ENCODE data around the gene SPNS2.

The SPNS2 gene

DNA sequence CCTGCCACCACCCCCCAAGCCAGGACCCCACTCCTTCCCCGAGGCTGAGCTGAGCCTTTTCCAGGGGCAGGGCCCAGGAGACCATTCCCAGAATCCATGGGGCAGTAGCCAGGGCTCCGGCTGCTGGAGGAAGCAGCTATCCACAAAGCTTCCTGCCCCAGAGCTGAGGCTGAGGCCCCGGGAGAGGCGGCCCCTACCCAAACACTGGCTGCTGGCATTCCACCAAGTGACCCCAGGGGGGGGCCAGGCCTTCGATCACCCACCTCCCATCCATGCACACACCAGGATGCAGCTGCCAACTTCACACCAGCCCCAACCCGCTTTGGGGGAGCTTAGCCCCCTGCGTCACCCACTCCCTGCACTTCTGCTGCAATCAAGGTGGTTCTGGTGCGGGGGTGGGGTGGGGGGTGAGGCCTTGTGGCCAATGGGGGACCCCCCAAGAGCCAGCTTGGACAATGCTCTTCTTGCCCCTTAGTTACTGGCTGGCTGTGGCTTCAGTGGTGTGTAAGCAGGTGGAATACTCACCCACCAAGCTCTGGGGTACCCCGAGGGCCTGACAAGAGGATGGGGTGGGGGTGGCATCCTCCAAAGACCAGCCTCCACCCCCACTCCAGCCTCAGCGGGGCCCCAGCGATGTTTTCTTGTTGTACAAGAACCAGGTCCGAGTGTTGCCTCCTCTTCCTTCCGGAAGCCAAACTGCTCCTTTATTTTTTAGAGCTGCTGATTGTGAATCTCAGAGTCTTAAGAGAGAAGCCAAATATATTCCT is 39.7 kb downstream of the SPNS2 start:
- DNase-seq: no peak

DNA sequence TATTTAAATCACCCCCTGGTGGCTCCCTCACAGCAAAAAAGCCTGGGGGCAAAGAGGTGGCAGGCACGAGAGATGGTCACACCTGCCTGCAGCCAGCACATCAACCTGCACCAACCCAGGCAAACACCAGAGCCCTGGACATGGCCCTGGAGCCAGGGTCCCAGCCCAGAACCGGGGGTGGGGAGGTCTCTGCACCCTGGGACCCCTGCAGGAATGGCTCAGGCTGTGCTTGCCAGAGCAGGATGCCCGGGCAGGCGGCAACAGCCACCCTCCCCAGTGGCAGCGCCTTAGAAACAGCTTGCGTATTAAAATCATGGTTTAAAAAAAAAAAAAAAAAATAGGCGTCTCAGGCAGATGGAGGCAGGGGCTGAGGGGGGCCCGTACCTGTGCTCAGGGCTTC is 40.3 kb downstream of the SPNS2 start:
- no peak for DNase-seq

DNA sequence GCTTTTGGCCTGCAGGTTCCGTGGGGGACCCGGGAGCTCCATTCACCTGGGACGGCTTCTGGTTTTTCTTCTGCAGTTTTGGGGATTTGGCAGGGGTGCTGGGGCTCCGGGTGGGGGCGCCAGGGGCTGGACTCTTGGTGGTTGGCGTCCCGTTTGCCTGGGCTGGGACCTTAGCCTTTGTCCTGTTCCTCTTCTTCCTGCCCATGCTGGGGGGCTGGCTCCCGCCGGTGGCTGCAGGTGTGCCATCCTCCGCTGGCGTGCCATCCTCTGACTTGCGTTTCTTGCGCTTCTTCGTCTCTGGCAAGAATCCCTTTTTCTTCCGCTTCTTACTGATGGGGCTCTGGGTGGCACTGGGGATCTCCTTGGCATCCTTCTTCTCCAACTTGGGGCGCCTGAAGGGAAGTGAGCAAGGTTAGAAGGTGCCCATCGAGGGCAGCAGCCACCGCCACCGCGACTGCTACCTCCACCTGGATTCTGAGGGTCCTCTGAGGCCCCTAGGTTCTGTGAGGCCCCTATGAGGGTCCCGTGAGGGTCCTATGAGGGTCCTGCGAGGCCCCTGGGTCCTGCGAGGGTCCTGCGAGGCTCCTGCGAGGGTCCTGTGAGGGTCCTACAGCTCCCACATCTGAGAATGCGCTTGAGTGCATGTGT is 41.0 kb downstream of the SPNS2 start:
- no peak for DNase-seq

DNA sequence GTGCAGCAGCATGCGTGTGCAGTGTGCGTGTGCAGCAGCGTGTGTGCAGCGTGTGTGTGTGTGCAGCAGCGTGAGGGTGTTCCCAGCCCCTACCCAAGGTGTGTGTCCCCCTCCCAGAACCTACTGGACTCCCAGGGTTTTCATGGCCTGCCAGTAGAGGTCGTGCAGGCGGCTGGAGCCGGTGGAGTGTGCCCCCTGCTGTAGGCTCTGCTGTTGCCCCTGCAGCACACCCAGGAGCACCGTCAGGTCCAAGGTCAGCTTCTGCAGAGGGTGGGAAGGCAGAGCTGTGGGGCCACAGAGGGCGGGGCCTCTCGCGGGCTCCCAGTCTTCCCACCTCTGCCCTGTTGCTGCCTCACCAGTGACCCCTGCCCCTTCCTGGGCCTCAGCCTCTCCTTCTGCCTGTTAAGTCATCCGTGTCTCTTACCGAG is 41.6 kb downstream of the SPNS2 start:
- DNase-seq: no peak

DNA sequence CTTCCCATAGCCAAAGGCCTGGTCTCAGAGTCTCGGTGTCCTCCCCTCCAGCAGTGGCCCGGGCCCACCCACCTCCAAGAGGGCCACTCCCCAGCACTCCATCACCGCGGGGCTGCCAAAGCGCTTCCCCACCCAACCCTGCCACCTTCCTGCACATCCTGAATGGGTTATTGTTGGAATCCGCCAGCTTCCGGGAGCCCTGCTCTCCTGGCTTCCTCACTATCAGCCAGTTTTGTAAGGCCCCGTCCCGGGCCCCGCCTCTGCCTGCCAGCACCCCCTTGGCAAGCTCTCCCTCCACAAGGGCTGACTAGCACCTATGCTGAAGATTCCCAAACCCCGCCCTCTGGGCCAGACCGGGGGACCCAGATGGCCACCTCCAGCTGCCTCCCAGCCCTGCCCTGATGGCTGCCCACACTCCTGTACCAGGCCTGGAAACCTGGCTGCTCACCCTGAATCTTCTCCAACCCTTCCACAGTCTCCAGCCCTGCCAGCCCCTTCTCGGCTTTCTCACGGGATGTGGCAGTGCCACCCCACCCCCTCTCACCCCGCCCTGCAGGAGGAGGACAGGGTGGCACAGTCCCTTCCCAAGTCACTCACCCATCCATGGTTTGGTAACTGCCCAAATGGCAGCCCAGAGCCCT is 42.1 kb downstream of the SPNS2 start:
- no peak for DNase-seq

DNA sequence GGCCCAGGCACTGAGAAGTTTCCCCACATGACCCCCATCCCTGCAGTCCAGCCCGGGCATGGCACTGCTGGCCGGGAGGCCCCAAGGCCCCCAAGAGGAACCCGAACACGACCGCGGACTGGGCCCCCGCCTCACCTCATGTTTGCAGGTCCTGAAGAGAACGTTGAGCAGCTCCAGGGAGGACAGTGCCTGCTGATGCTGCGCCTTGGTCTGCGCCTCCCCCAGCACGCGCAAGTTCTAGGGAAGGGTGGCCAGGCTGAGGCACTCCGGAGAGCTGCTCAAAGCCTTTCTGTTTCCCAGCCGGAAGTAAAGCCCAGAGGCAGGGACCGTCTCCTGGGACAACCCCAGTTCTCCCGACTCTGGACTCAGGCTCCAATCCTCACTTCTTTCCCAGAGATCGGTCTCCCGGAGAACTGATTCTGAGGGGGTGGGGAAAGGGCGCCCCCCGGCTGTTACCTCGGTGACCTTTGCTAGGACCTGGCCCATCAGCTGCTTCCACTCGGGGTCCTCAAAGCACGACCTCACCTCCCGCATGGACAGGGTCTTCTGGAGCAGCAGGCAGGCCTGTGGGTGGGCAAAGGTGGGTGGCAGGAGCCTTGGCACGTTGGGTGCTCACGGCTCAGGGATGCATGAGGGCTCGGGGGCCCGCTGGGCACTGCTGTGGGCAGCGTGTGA is 42.8 kb downstream of the SPNS2 start:
- no peak for DNase-seq

DNA sequence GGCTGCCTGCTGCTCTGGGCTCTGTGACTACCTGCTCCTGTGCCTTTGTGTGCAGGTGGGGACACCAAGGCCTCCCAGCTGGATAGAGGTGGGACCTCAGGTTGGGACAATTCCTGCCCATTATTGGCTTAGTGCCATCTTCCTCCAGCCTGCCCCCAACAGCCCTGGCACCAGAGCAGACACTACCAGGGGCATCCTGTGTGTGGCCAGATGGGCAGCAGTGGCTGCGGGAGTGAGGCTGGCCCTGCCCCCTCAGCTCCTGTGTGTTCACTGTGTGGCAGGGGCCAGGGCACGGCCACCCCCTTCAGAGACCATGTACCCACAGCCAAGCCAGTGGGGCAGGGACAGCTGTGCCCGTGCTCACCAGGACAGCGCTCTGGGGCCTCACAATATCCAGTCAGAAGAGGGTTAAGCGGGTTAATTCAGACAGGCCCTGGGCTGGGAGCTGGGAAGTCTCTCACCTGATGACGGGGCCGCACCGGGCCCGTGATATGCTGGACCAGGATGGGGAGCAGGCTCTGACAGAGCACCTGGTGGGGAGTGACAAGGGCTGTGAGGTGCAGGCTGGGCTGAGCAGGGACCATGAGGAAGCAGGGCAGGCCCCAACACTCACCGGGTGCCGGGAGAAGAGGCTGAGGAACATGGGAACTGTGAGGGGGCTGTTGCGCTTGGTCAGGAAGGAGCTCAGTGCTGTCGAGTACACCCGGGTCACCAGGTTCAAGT is 43.5 kb downstream of the SPNS2 start:
- DNase-seq: no peak

DNA sequence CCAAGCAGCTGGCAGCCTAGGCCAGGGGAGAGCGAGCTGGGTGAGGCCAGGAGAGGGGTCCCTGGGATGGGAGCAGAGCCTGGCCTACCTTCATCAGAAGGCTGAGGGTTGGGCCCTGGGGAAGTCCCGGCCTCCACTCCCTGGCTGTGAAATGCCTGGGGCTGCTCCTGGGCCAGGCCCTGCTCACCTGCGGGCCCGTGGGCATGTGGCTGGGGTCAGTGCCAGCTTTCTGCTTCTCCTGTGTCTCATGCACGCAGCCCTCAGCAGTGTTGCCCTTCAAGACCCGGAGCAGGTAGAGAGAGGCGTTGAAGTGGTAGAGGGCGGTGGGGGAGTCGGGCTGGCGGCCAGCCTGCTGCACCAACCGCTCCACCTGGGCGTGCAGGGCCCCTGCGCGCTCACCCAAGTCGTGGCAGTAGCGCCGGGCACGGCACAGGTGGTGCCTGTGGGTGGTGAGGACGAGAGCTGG is 44.1 kb downstream of the SPNS2 start:
- no peak for DNase-seq

DNA sequence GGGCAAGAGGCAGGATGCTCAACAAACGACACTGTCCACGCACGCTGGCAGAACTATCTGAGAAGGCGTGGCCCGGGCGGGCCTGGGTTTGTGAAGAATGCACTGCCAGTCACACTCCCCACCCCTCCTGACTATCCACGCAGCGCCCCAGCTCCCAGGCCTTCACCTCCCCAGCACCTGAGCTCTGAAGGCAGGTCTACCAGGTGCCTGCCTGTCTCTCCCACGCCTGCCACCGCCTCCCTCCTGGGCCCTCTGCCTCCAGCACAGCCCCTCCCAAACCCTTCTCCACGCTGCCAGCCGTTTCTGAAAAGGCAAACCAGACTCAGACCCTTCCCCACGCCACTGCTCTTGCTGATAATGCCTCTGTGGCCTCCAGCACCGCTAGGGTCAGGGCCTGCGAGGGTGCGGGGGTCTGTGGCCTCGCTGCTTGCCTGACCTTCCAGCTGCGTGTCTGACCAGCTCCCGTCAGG is 44.9 kb downstream of the SPNS2 start:
- DNase-seq: no peak

DNA sequence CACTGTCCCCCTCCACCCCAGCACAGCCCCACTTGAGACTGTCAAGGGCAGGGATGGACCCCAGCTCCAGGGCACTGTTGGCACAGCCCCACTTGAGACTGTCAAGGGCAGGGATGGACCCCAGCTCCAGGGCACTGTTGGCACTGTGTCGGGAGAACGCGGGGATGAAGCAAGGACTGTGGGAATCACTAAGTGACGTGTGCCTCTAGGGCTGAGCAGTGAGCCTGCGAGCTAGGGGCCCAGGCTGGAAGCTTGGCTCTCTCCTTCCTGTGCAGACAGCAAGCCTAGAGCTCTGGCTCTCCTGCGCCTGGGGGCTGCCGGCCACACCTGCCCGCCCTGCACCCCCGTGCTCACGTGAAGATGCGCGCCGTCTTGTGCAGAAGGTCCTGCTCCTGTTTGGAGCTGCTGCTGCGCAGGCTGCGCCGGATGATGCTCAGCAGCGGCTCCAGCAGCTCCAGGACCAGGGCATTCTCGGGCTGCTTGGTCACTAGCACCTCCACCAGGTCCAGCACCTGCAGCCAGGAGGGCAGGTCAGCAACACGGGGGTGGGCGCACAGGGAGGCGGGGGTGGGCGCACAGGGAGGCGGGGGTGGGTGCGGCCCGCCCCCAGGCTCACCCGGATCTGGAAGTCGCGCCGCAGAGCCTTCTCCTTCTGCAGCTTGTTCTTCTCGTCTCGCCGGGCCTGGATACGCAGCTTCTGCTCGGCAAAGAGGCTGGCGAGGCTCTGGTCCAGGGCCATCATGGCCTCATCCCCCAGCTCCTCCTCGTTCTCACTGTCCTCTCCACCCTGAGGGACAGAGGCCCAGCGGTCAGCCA is 45.7 kb downstream of the SPNS2 start:
- no peak for DNase-seq

DNA sequence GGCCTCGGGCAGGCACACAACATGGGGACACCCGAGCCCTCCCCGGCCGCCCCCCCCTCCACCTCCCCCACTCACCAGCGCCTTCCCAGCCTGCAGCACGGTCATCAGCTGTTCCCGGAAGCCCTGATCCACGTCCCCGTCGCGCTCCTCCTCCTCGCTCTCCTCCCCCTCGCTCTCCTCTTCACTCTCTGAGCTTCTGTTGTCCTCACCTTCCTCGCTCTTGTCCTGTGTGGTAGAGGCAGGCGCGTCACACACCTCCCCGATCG is 46.2 kb downstream of the SPNS2 start:
- no peak for DNase-seq

DNA sequence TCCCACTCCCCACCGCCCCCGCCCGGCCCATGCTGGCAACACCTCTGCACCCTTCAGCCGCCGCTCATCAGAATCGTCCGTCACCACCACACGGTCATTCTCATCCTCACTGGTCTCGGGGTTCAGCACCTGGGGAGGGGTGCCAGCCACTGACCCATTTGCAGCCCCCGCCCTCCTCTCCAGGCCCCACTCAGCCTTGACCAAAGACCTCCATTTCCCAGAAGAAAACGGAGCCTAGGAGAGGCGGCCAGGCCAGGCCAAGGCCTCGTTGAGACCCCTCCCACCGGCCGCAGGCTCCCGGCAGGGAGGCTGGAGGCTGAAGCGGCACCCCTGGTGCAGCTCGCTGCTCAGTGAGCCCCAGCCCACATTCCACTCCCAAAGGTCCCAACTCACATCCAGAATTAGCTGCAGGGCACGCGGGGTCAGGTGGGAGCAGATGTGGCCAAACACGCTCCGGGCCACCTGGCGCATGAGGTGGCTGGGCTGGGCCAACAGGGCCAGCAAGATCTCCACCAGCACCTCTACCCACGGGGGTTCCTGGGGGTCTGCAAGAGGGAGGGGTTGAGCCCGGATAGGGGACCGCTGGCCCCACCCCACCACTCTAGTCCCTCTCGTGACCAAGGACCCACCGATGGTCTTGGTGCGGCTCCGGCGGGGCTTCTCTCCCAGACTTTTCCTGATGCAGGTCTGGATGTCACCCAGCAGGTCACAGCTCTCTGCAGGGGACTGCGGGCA is 46.7 kb downstream of the SPNS2 start:
- DNase-seq: no peak

DNA sequence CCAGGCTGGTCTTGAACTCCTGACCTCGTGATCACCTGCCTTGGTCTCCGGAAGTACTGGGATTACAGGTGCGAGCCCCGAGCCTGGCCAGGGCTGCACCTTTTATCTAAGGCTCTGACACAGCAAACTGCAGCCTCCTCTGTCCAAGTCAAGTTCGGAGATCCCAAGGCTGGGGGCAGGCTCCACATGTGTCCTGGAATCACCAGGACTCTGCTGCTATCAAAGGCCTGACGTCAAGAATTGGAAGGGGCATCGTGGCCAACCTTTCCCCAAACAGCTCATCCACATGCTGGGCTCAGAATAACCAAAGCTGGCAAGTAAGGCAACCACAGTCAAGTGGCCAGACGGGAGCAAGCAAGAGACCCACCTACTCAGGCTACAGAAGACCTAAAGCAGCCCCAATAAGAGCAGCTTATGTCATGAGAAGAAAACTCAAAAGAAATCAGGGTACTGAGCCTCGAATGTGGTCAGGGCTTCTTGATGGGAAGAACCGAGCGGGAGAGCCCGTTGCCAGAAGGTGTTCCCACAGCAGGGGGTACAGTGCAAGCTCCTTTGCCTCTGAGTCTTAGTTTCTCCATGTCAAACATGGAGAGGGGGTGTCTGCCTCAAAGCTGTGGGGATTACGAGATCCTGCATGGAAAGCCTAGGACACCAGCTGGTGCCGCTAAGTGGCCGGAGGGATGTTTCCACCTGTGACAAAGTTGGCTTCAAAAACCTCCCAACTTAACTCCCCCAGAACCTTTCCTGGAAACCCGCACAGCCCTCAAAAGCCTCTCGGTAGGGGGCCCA is 48.6 kb downstream of the SPNS2 start:
- no peak for DNase-seq

DNA sequence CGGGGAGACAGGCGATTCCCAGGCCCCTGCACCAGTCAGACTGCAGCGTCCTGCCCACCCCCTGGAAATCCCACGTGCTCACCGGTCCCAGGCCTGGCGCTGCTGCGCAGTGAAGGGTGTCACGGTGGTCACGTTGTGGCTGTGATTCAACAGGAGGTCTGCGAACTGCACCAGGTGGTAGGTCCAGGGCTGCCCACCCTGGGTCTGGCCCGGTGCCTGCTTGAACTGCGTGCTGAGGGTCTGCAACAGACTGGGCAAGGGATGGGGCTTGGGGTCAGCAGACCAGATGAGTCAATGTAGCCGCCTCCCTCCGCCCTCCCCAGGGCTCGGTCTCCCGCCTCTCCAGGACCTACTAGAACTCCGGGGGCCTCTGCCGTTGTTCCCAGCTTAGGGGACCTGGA is 49.4 kb downstream of the SPNS2 start:
- no peak for DNase-seq

DNA sequence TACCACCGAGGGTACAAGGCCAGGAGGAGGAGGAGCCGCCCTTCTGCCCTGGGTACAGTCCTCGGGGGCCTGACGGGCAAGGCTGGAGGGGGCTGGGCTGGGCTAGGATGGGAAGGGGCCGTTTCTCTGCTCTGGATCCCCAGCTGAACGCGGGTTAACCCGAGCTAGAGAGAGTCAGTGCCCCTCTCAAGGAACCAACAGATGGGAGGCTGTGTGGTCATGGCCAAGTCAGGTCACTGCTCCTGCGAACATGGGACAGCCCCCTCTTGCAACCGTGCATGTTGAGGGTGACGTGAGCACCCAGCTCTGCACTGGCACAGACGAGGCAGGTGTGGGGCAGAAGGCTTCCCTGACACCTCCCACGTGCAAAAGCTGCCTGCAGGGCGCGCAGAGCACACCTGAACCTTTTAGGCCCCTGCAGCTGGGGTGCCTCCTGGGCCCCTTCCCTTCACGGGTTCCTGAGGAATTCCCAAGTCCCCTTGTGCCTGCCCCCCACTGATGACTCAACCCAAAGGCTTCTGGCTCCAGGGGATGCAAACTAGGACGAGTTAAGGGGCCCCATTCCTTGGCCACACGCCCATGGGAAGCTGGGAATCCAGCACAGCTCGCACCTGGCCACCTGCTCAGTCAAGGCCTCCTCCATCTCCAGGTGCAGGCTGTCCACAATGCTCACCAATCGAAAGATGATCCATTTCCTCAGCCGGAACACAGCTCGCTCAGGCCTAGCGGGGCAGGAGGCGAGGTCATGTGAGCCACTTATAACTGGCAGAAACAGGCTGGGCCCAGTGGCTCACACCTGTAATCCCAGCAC is 50.2 kb downstream of the SPNS2 start:
- DNase-seq: no peak

DNA sequence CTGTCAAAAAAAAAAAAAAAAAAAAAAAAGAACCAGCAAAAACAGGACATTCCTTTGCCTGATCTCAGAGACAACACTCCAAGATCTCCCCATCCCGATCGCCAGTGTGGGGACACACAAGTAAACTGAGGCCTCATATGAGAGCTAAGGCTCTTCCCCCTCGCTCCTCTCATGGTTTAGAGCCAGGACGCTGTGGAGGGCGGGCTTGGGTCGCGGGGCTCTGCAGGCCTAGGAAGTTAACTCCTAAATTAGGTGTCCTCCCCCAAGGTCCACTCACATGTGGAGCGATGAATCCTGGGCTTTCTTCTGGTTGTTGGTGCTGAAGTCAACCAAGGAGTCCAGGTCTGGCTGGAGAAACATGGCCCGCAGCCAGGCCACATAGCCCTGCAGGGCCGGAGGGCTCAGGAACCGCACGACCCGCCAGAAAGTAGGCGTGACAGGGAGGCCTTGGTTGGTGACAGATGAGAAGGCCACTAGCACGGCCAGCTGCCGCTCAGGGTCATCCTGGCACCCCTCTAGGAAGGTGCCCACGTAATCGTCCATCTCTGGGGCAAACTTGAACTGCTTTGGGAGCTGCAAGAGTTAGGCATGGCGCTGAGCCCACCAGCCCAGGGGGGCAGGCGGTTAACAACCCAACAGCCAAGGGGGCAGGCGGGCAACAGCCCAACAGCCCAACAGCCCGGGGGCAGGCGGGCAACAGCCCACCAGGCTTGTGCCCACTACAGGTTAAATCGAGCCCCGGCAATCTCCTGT is 51.3 kb downstream of the SPNS2 start:
- DNase-seq: no peak

DNA sequence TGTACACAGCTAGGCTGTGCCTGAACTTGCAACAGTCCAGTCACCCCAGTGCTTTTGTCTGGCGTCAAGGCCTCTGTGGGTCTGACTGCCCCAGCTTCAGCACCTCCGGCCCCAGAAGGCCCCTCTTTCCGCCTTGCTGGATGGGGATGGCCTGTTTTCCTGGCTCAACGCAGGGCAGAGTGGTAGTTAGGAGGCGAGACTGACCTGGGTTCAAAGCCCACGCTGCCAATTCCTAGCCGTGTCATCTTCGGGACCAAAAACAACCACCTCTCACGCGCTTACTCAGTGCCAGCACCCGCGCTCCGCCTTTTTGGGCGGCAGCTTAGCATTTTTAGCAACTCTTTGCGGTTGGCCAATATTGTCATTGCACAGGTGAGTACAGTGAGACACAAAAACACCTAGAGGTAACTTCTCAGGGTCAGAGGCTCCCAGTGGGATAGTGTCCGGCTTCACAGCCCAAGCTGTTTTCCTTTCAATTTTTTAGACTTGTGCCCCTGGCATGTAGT is 51.9 kb downstream of the SPNS2 start:
- no peak for DNase-seq

DNA sequence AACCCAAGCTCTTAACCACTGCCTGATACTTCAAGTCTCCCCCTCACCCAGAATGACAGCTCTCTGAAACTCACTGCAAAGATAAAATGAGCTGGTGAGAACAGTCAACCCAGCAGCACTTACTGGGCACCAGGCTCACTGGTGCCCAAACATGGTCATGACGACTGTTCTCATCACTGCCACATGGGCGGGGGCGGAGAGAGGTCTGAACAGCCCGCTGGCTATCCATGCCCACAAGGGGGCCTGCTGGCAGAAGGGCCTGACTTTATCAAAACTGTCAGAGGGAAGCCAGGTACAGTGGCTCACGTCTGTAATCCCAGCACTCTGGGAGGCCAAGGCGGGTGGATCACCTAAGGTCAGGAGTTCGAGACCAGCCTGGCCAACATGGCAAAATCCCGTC is 52.5 kb downstream of the SPNS2 start:
- no peak for DNase-seq

Data from central memory CD4-positive, alpha-beta T cell (primary cell).